Measurements from ENCODE around the gene SCN4A.
A peak's percentile ranks its signal among the peaks of the same experiment; 100 is the strongest.
"Not testable (repeated sequence)": the region's sequence is repeated elsewhere in the genome, so short reads cannot be mapped to it uniquely, and the experiment has no call there.

Gene SCN4A

GRCh38 chr17:63939401-63939800, 33.3 kb downstream of the SCN4A start:
- no peak for DNase-seq (ENCODE audit: low read depth in 4 of 4, low spot score in 1 of 4)

- DNase-seq (ENCODE audit: low read depth in 4 of 4, low spot score in 1 of 4): no peak
These were observed 34.8 kb downstream of the SCN4A start for GRCh38 chr17:63937920-63938319.

- DNase-seq (ENCODE audit: low read depth in 4 of 4, low spot score in 1 of 4): no peak
These were observed 35.4 kb downstream of the SCN4A start for GRCh38 chr17:63937319-63937718.

GRCh38 chr17:63934183-63935112, 38.3 kb downstream of the SCN4A start:
- DNase-seq (ENCODE audit: low read depth in 4 of 4, low spot score in 1 of 4): no peak

- no peak for DNase-seq (ENCODE audit: low read depth in 4 of 4, low spot score in 1 of 4)
These were observed 39.1 kb downstream of the SCN4A start for GRCh38 chr17:63933598-63933997.

GRCh38 chr17:63932721-63933120, 40.0 kb downstream of the SCN4A start:
- no peak for DNase-seq (ENCODE audit: low read depth in 4 of 4, low spot score in 1 of 4)

- peak in 2 of 4 experiments; percentile 24 to 36 for DNase-seq (ENCODE audit: low read depth in 4 of 4, low spot score in 1 of 4)
These were observed 40.6 kb downstream of the SCN4A start, which contains the start of gene CD79B for GRCh38 chr17:63931981-63932561. CD79B (minus strand) TSS chr17:63932331; CDS start chr17:63932261, 70 bp downstream.

- DNase-seq (ENCODE audit: low read depth in 4 of 4, low spot score in 1 of 4): peak in 2 of 4 experiments; percentile 15 to 60
These were observed 41.7 kb downstream of the SCN4A start for GRCh38 chr17:63930951-63931575.

GRCh38 chr17:63929860-63930766, 42.6 kb downstream of the SCN4A start:
- DNase-seq (ENCODE audit: low read depth in 4 of 4, low spot score in 1 of 4): no peak

- DNase-seq (ENCODE audit: low read depth in 4 of 4, low spot score in 1 of 4): no peak
These were observed 43.6 kb downstream of the SCN4A start for GRCh38 chr17:63928966-63929695.

GRCh38 chr17:63928172-63928666, 44.5 kb downstream of the SCN4A start:
- DNase-seq (ENCODE audit: low read depth in 4 of 4, low spot score in 1 of 4): no peak

- DNase-seq (ENCODE audit: low read depth in 4 of 4, low spot score in 1 of 4): no peak
These were observed 45.1 kb downstream of the SCN4A start for GRCh38 chr17:63927464-63928171.

- no peak for DNase-seq (ENCODE audit: low read depth in 4 of 4, low spot score in 1 of 4)
These were observed 46.6 kb downstream of the SCN4A start for GRCh38 chr17:63926164-63926563.

- no peak for DNase-seq (ENCODE audit: low read depth in 4 of 4, low spot score in 1 of 4)
These were observed 47.1 kb downstream of the SCN4A start for GRCh38 chr17:63925615-63926014.

GRCh38 chr17:63922402-63922801, 50.3 kb downstream of the SCN4A start:
- DNase-seq (ENCODE audit: low read depth in 4 of 4, low spot score in 1 of 4): not testable (repeated sequence)

- not testable (repeated sequence) for DNase-seq (ENCODE audit: low read depth in 4 of 4, low spot score in 1 of 4)
These were observed 51.9 kb downstream of the SCN4A start for GRCh38 chr17:63920779-63921178.

- DNase-seq (ENCODE audit: low read depth in 4 of 4, low spot score in 1 of 4): not testable (repeated sequence)
These were observed 52.7 kb downstream of the SCN4A start for GRCh38 chr17:63920050-63920449.

- peak; percentile 53 to 61 (median 56) for DNase-seq (ENCODE audit: low read depth in 4 of 4, low spot score in 1 of 4)
These were observed 53.4 kb downstream of the SCN4A start for GRCh38 chr17:63919311-63919723.

GRCh38 chr17:63918789-63919305, 53.9 kb downstream of the SCN4A start, which contains the start of gene GH1:
GH1 (minus strand) TSS chr17:63918839; CDS start chr17:63918776, 63 bp downstream.
- not testable (repeated sequence) for DNase-seq (ENCODE audit: low read depth in 4 of 4, low spot score in 1 of 4)
